SU-DHL-6 (cell line): ENCODE data around the gene OXNAD1.

ENCODE experiments used
- H2AFZ ChIP-seq: fragments of 200-600 bp; sonication (generic); 2 replicates; pipeline ENCODE4 v1.6.1; 2014; ENCODE audit warnings: low read depth, mild to moderate bottlenecking, moderate library complexity, mixed read lengths, antibody characterized with exemption, low read length; ENCODE audit not compliant: severe bottlenecking
- H3F3A ChIP-seq: fragments of 200-600 bp; shearing (Covaris generic); 2 replicates; pipeline ENCODE4 v1.6.0; 2016; ENCODE audit warnings: antibody characterized with exemption, mild to moderate bottlenecking; ENCODE audit not compliant: insufficient read depth
- H3K27ac ChIP-seq: fragments of 200-600 bp; sonication (generic); 2 replicates; pipeline ENCODE4 v1.5.1; 2016; ENCODE audit warnings: low read depth, mild to moderate bottlenecking, low read length, moderate library complexity, mixed read lengths
- H3K27me3 ChIP-seq: fragments of 200-600 bp; sonication (generic), shearing (Covaris generic); 2 replicates; pipeline ENCODE4 v1.6.0; 2014; ENCODE audit warnings: mild to moderate bottlenecking, low read length
- H3K36me3 ChIP-seq: fragments of 200-600 bp; sonication (generic); 2 replicates; pipeline ENCODE4 v1.6.1; 2014; ENCODE audit warnings: mild to moderate bottlenecking, low read length, mixed read lengths
- H3K4me2 ChIP-seq: fragments of 300-600, 200-600 bp; shearing (Covaris generic), sonication (generic); 2 replicates; pipeline ENCODE4 v1.6.0; 2014; ENCODE audit warnings: low read length, low read depth, mild to moderate bottlenecking; ENCODE audit not compliant: poor library complexity, severe bottlenecking
- H3K4me3 ChIP-seq: fragments of 200-600 bp; sonication (generic); 2 replicates; pipeline ENCODE4 v1.5.1; 2014; ENCODE audit warnings: antibody characterized with exemption, low read length, mild to moderate bottlenecking, mixed read lengths; ENCODE audit not compliant: insufficient read depth, poor library complexity, severe bottlenecking
- H3K79me2 ChIP-seq: fragments of 200-600 bp; sonication (generic); 2 replicates; pipeline ENCODE4 v1.6.1; 2014; ENCODE audit warnings: mild to moderate bottlenecking, low read length, moderate library complexity; ENCODE audit not compliant: insufficient read depth
- H3K9ac ChIP-seq: fragments of 200-600 bp; sonication (generic); 2 replicates; pipeline ENCODE4 v1.7.0; 2014; ENCODE audit warnings: mild to moderate bottlenecking, low read length
- H3K9me2 ChIP-seq: fragments of 200-600 bp; sonication (generic); replicated peaks from 2 replicates; pipeline ENCODE4 v1.6.1; 2014; ENCODE audit warnings: low read length; ENCODE audit not compliant: insufficient read depth
- H3K9me3 ChIP-seq: fragments of 200-600 bp; sonication (generic); 2 replicates; pipeline ENCODE4 v1.6.1; 2014; ENCODE audit warnings: low read length, mixed read lengths; ENCODE audit not compliant: insufficient read depth
- H4K20me1 ChIP-seq: fragments of 200-600 bp; sonication (generic); 2 replicates; pipeline ENCODE4 v1.6.1; 2014; ENCODE audit warnings: low read depth, mild to moderate bottlenecking, antibody characterized with exemption, low read length, moderate library complexity, mixed read lengths
- CTCF ChIP-seq: fragments of 200-600 bp; sonication (generic); IDR thresholded peaks from one replicate; pipeline ENCODE4 v1.5.1; 2017; ENCODE audit warnings: antibody characterized with exemption, mild to moderate bottlenecking, low read length, moderate library complexity; ENCODE audit not compliant: insufficient read depth, poor library complexity, severe bottlenecking
- EZH2phosphoT487 ChIP-seq: fragments of 200-600 bp; sonication (generic), shearing (Covaris generic); conservative IDR thresholded peaks from 2 replicates; pipeline ENCODE4 v1.6.1; 2018; ENCODE audit warnings: mild to moderate bottlenecking, antibody characterized with exemption, low read length, moderate library complexity, mixed read lengths

OXNAD1 gene

DNA sequence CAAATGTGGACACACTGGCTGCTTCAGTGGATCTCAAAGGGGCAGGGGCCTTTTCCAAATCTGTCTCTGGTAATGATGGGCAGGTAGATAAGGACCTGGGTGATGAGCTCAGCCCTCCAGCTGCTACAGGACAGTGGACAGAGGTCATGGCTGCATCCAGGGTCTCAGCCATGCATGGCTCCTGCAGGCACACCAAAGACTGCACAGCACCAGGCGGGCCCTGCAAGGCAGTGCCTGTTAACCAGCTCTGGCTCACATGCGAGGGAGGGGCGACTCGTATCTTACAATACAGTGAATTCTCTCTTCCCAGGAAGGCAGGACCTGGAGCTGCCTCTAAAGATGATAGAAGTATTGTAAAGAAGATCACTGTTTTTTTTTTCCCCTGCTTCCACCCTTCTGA lies 58.7 kb downstream of the OXNAD1 start:
- Histone ChIP-seq H3K79me2 (peaks cover 3% of the 10 kb centered on the region; the same call in 1 of the 2 replicates), H3K9ac (no peak overlapping the region), H4K20me1 (no peaks in the 10 kb centered on the region; the same call in 1 of the 2 replicates), H3K4me2 (no peak overlapping the region), H3K36me3 (peaks cover 26% of the 10 kb centered on the region), H3K27me3 (no peaks in the 10 kb centered on the region), H3K9me2 (no peaks in the 10 kb centered on the region), H3K27ac (no peak overlapping the region), H3F3A (0 out of 2 replicates have a peak, but pooled peaks cover 14% of the 10 kb centered on the region), H3K9me3 (no peaks in the 10 kb centered on the region), H2AFZ (no peak overlapping the region), H3K4me3 (no peak overlapping the region)
- TF ChIP-seq EZH2phosphoT487 (no peak), CTCF (no peak)

- Histone ChIP-seq H3K9ac (no peak overlapping the region), H3K4me3 (no peak overlapping the region), H3K27me3 (no peaks in the 10 kb centered on the region), H3K9me3 (no peaks in the 10 kb centered on the region), H3K79me2 (peaks cover 6% of the 10 kb centered on the region; the same call in 1 of the 2 replicates), H3F3A (0 out of 2 replicates have a peak, but pooled peaks cover 14% of the 10 kb centered on the region), H2AFZ (no peak overlapping the region), H3K36me3 (peaks cover 15% of the 10 kb centered on the region; the same call in 1 of the 2 replicates), H4K20me1 (no peaks in the 10 kb centered on the region; the same call in 1 of the 2 replicates), H3K4me2 (no peak overlapping the region), H3K9me2 (no peaks in the 10 kb centered on the region), H3K27ac (no peak overlapping the region)
- TF ChIP-seq CTCF (no peak), EZH2phosphoT487 (no peak)
Observed at GRCh38 chr3:16325850-16326249, 60.8 kb downstream of the OXNAD1 start.

- Histone ChIP-seq H3K27ac (no peak overlapping the region), H3K36me3 (peaks cover 23% of the 10 kb centered on the region; the same call in 1 of the 2 replicates), H3K4me2 (no peak overlapping the region), H3K27me3 (no peaks in the 10 kb centered on the region), H3K9me2 (no peaks in the 10 kb centered on the region), H2AFZ (no peak overlapping the region), H3K9ac (no peak overlapping the region), H3K9me3 (no peaks in the 10 kb centered on the region), H3F3A (0 out of 2 replicates have a peak, but pooled peaks cover 14% of the 10 kb centered on the region), H3K4me3 (no peak overlapping the region), H3K79me2 (peaks cover 14% of the 10 kb centered on the region; the same call in 1 of the 2 replicates), H4K20me1 (no peaks in the 10 kb centered on the region; the same call in 1 of the 2 replicates)
- TF ChIP-seq EZH2phosphoT487: no peak
- TF ChIP-seq CTCF: no peak
Observed at GRCh38 chr3:16326724-16327349, 61.8 kb downstream of the OXNAD1 start.
